ENCODE data around the gene CCDC192. TPM values are rescaled to one million over a fixed set of nuclear protein-coding genes. Genes with fewer than 3 reads are reported as not detected.

Gene CCDC192
- total and polyA plus RNA-seq, 2 donors (not counting 3 experiments of a cell fraction or from before 2014, with no cell fraction given) = not detected

GRCh38 chr5:127979475-127979874 is 276.3 kb downstream of the CCDC192 start:
- no peak for FAIRE-seq

More at GRCh38 chr5:127979475-127979874, 276.3 kb downstream of the CCDC192 start:
- H3K4me3 ChIP-seq (replicated peaks in 1 of 3; ENCODE audit: insufficient read depth in 1 of 3, low read depth in 1 of 3, low read length in 3 of 3) = no peak overlapping the region
- dilution Hi-C loops (cut with MboI; ENCODE audit: extremely low pct_ligation_motif_present, low sequenced_read_pairs) (no loop called here), intact Hi-C loops (cut with micrococcal nuclease) (no loop called here)
- H3K79me2 ChIP-seq (ENCODE audit: control insufficient read depth, insufficient read depth, low read length) = no peaks in the 10 kb centered on the region
- TF ChIP-seq, protein P1, sequence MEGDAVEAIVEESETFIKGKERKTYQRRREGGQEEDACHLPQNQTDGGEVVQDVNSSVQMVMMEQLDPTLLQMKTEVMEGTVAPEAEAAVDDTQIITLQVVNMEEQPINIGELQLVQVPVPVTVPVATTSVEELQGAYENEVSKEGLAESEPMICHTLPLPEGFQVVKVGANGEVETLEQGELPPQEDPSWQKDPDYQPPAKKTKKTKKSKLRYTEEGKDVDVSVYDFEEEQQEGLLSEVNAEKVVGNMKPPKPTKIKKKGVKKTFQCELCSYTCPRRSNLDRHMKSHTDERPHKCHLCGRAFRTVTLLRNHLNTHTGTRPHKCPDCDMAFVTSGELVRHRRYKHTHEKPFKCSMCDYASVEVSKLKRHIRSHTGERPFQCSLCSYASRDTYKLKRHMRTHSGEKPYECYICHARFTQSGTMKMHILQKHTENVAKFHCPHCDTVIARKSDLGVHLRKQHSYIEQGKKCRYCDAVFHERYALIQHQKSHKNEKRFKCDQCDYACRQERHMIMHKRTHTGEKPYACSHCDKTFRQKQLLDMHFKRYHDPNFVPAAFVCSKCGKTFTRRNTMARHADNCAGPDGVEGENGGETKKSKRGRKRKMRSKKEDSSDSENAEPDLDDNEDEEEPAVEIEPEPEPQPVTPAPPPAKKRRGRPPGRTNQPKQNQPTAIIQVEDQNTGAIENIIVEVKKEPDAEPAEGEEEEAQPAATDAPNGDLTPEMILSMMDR (IDR thresholded peaks at IDR 0.05; ENCODE audit: extremely low read depth in 1 of 2, insufficient read depth in 1 of 2, low read depth in 1 of 2, low read length in 2 of 2) = no peak
- TF ChIP-seq MYC (IDR thresholded peaks at IDR 0.05; ENCODE audit: low read depth, low read length) (no peak), JUN (IDR thresholded peaks at IDR 0.05; ENCODE audit: borderline replicate concordance, insufficient read depth, insufficient read length, low read depth) (no peak), EZH2 (IDR thresholded peaks at IDR 0.05; ENCODE audit: borderline replicate concordance, low read depth, low read length, severe bottlenecking) (no peak), GATA2 (IDR thresholded peaks at IDR 0.05; ENCODE audit: insufficient read depth, insufficient read length, low read depth, low read length) (no peak), POLR2A (IDR thresholded peaks at IDR 0.05; ENCODE audit: low read depth, low read length) (no peak), POLR2AphosphoS5 (IDR thresholded peaks at IDR 0.05; ENCODE audit: insufficient read depth, low read depth, low read length) (no peak), FOS (IDR thresholded peaks at IDR 0.05; ENCODE audit: borderline replicate concordance, insufficient read depth, low read length) (no peak)
- TF ChIP-seq, protein P2, sequence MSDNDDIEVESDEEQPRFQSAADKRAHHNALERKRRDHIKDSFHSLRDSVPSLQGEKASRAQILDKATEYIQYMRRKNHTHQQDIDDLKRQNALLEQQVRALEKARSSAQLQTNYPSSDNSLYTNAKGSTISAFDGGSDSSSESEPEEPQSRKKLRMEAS (IDR thresholded peaks at IDR 0.05; ENCODE audit: insufficient read depth, insufficient read length) = no peak
- H3K27ac ChIP-seq (ENCODE audit: insufficient read depth, low read depth, low read length) = no peak overlapping the region
- ChIA-PET CTCF (no interaction called here), POLR2A (no interaction called here)
- no peaks in the 10 kb centered on the region for H4K20me1 ChIP-seq (replicated peaks; ENCODE audit: control insufficient read depth, extremely low read depth, insufficient read depth, low read length)
- H2AFZ ChIP-seq (ENCODE audit: low read depth, low read length) = no peak overlapping the region
- no peaks in the 10 kb centered on the region for H3K4me1 ChIP-seq (ENCODE audit: control insufficient read depth, extremely low read depth, insufficient read depth, low read length)
- H3K36me3 ChIP-seq (ENCODE audit: control insufficient read depth in 2 of 2, extremely low read depth in 1 of 2, insufficient read depth in 2 of 2, low read length in 2 of 2) = no peaks in the 10 kb centered on the region
- H3K9me3 ChIP-seq (replicated peaks; ENCODE audit: control insufficient read depth, insufficient read depth, low read length) = no peaks in the 10 kb centered on the region
- BruUV-seq (replicated peaks) = no TSS peak
- DNase-seq (ENCODE audit: low read depth, low spot score) = no peak
- no peaks in the 10 kb centered on the region for H3K27me3 ChIP-seq (ENCODE audit: control insufficient read depth in 2 of 2, insufficient read depth in 2 of 2, low read length in 2 of 2)
- no peak overlapping the region for H3K4me2 ChIP-seq (ENCODE audit: insufficient read depth, low read length)
- no peak overlapping the region for H3K9ac ChIP-seq (replicated peaks; ENCODE audit: extremely low read depth, insufficient read depth, low read length)
- no peaks in the 10 kb centered on the region for H3K9me1 ChIP-seq (replicated peaks; ENCODE audit: control insufficient read depth, extremely low read depth, insufficient read depth, low read length)

Measured in endothelial cell of umbilical vein (primary cell).